ENCODE measurements around the gene NPHS1. TPM values are rescaled to one million over a fixed set of nuclear protein-coding genes. Genes with fewer than 3 reads are reported as not detected.

Gene NPHS1
- total and polyA plus RNA-seq, 2 of the 8 experiments (the other 6 are each of a cell fraction or from before 2014, with no cell fraction given), result 1.3 to 1.4 TPM

GRCh38 chr19:35887197-35887596 lies 34.9 kb upstream of the NPHS1 start:
- Histone ChIP-seq H3K4me1 (replicated peaks in 1 of 4; ENCODE audit: control insufficient read depth in 3 of 4, insufficient read depth in 4 of 4, low read length in 3 of 4) (no peaks in the 10 kb centered on the region), H3K23ac (ENCODE audit: insufficient read length) (no peak overlapping the region), H3K9ac (replicated peaks in 1 of 4; ENCODE audit: extremely low read depth in 1 of 4, low read depth in 3 of 4, low read length in 3 of 4) (no peak overlapping the region), H3K4ac (replicated peaks; ENCODE audit: insufficient read length, low read depth, low read length) (no peak overlapping the region), H3K27ac (ENCODE audit: low read depth, low read length) (no peak overlapping the region), H3K79me1 (ENCODE audit: low read depth, low read length) (no peaks in the 10 kb centered on the region), H3K23me2 (ENCODE audit: low read depth, low read length) (no peaks in the 10 kb centered on the region), H3K56ac (replicated peaks; ENCODE audit: insufficient read length, low read depth, low read length) (no peak overlapping the region), H3K9me3 (ENCODE audit: insufficient read depth in 2 of 2, low read depth in 1 of 2, low read length in 1 of 2) (no peaks in the 10 kb centered on the region), H2AK5ac (ENCODE audit: low read depth, low read length) (no peak overlapping the region), H2BK12ac (ENCODE audit: low read depth, low read length) (no peak overlapping the region), H4K8ac (ENCODE audit: extremely low read depth, insufficient read depth, low read length) (no peak overlapping the region), H3K18ac (ENCODE audit: extremely low read depth, low read length) (no peak overlapping the region), H4K91ac (replicated peaks; ENCODE audit: insufficient read length, low read length) (no peak overlapping the region), H2BK15ac (ENCODE audit: low read length) (no peak overlapping the region), H3K14ac (ENCODE audit: insufficient read length) (no peak overlapping the region), H3K36me3 (ENCODE audit: control insufficient read depth in 2 of 4, insufficient read depth in 4 of 4, low read length in 3 of 4) (peaks cover 10 to 25% (median 20%) of the 10 kb centered on the region in 4 experiments), H3K79me2 (ENCODE audit: control insufficient read depth in 1 of 2, insufficient read depth in 2 of 2, low read length in 2 of 2) (no peaks in the 10 kb centered on the region), H4K5ac (ENCODE audit: insufficient read length, low read depth, low read length) (no peak overlapping the region), H3K4me3 (ENCODE audit: extremely low read depth in 1 of 4, insufficient read depth in 2 of 4, low read depth in 3 of 4, low read length in 4 of 4) (no peak overlapping the region), H3K4me2 (ENCODE audit: insufficient read depth in 1 of 2, low read depth in 2 of 2, low read length in 2 of 2) (no peak overlapping the region), H4K20me1 (replicated peaks in 1 of 2; ENCODE audit: control insufficient read depth in 1 of 2, insufficient read depth in 2 of 2, low read length in 2 of 2) (peaks cover 0 to 6% of the 10 kb centered on the region in 2 experiments), H2AFZ (ENCODE audit: low read length) (no peak overlapping the region), H2BK20ac (ENCODE audit: low read length) (no peak overlapping the region), H2BK120ac (replicated peaks; ENCODE audit: low read depth, low read length) (no peak overlapping the region), H2BK5ac (ENCODE audit: low read depth, low read length) (no peak overlapping the region), H3K27me3 (replicated peaks in 1 of 4; ENCODE audit: control insufficient read depth in 3 of 4, extremely low read depth in 1 of 4, insufficient read depth in 3 of 4, low read length in 3 of 4) (no peaks in the 10 kb centered on the region)
- ChIA-PET POLR2A (ENCODE audit: partially characterized antibody) (interaction anchor here (1.2 to 1.9 kb wide), 2 partner anchors 9 to 45 kb away, joined by 4 to 6 read pairs; no protein-coding TSS in a partner anchor), CTCF (ENCODE audit: partially characterized antibody) (interaction anchor here (1.0 to 1.8 kb wide), 4 partner anchors 21 to 66 kb away, joined by 3 to 5 read pairs (median 4); partner anchors contain the start of gene TYROBP)
- FAIRE-seq, result no peak
- WGBS, 2 experiments (ENCODE audit: extremely low coverage in 1 of 2, insufficient coverage in 1 of 2, insufficient read length in 1 of 2, insufficient replicate concordance in 2 of 2, low coverage in 1 of 2, low lambda C conversion rate in 2 of 2, missing lambda C conversion rate in 1 of 2), result 91% methylated on average over 5 of the region's 5 CpGs; no CpG with 5 or more reads in 1 of the 2 experiments
- TF ChIP-seq HDAC6 (IDR thresholded peaks at IDR 0.05; ENCODE audit: low read depth, low read length) (no peak), RAD21 (IDR thresholded peaks at IDR 0.05 in 1 of 2, conservative IDR thresholded peaks at IDR 0.05 in 1 of 2; ENCODE audit: low read depth in 2 of 2, low read length in 2 of 2) (no peak), JUN (IDR thresholded peaks at IDR 0.05; ENCODE audit: low read depth, low read length) (no peak)
- no peak for DNase-seq (ENCODE audit: low read depth in 1 of 2, low spot score in 2 of 2)
